NCI-H1436 treated with DMSO at 0.1 percent for 48 hours (cell line): ENCODE results near the gene RASSF9.

Experiments
- DNase-seq: peaks from one replicate; lab custom pipeline; 2025; lab: John Stamatoyannopoulos, UW

The RASSF9 gene

GRCh38 chr12:85821206-85821605, 15.0 kb downstream of the RASSF9 start:
- no peak for DNase-seq

GRCh38 chr12:85820101-85820500, 16.1 kb downstream of the RASSF9 start:
- no peak for DNase-seq

- DNase-seq, result no peak
Observed at GRCh38 chr12:85814741-85815140, 21.5 kb downstream of the RASSF9 start.

- DNase-seq, result no peak
Observed at GRCh38 chr12:85814071-85814470, 22.1 kb downstream of the RASSF9 start.

GRCh38 chr12:85809500-85809899, 26.7 kb downstream of the RASSF9 start:
- no peak for DNase-seq

- no peak for DNase-seq
Observed at GRCh38 chr12:85807730-85808129, 28.5 kb downstream of the RASSF9 start.

- DNase-seq, result no peak
Observed at GRCh38 chr12:85805654-85806053, 30.6 kb downstream of the RASSF9 start.

- DNase-seq, result no peak
Observed at GRCh38 chr12:85804663-85805062, 31.5 kb downstream of the RASSF9 start.

- no peak for DNase-seq
Observed at GRCh38 chr12:85803923-85804322, 32.3 kb downstream of the RASSF9 start.

- DNase-seq, result no peak
Observed at GRCh38 chr12:85803231-85803630, 33.0 kb downstream of the RASSF9 start.

- DNase-seq, result no peak
Observed at GRCh38 chr12:85798122-85798521, 38.1 kb downstream of the RASSF9 start.

GRCh38 chr12:85796001-85796400, 40.2 kb downstream of the RASSF9 start:
- DNase-seq, result no peak

- DNase-seq, result no peak
Observed at GRCh38 chr12:85794531-85794930, 41.7 kb downstream of the RASSF9 start.

- DNase-seq, result no peak
Observed at GRCh38 chr12:85784096-85784720, 52.0 kb downstream of the RASSF9 start.

GRCh38 chr12:85782711-85783110, 53.5 kb downstream of the RASSF9 start:
- peak; percentile 51 for DNase-seq

GRCh38 chr12:85781766-85782165, 54.4 kb downstream of the RASSF9 start:
- peak; percentile 78 for DNase-seq

- DNase-seq, result peak; percentile 61
Observed at GRCh38 chr12:85779768-85780167, 56.4 kb downstream of the RASSF9 start.

- no peak for DNase-seq
Observed at GRCh38 chr12:85775091-85775490, 61.1 kb downstream of the RASSF9 start.

GRCh38 chr12:85765453-85765869, 70.7 kb downstream of the RASSF9 start:
- DNase-seq, result peak; percentile 82

GRCh38 chr12:85759623-85760022, 76.6 kb downstream of the RASSF9 start:
- no peak for DNase-seq

GRCh38 chr12:85759091-85759490, 77.1 kb downstream of the RASSF9 start:
- no peak for DNase-seq

- no peak for DNase-seq
Observed at GRCh38 chr12:85755760-85756159, 80.4 kb downstream of the RASSF9 start.
